Fibroblast of villous mesenchyme (primary cell): Measurements from ENCODE around the gene OTULINL. TPM values are rescaled to one million over a fixed set of nuclear protein-coding genes. Genes with fewer than 3 reads are reported as not detected.

Source experiments
- DNase-seq: peaks from one replicate; pipeline ENCODE4 v3.0.0-alpha.2; 2010; ENCODE audit warnings: low read depth
- H3K4me3 ChIP-seq: 2 replicates; pipeline ENCODE4 v1.5.1; 2011; ENCODE audit warnings: low read depth, mild to moderate bottlenecking, low read length
- total RNA-seq: library from RNA; depleted of rRNA; stranded (reverse); fragments of >200 nt; gene quantifications from 2 replicates; pipeline ENCODE4 v1.2.3, GENCODE V29; 2012
- TF ChIP-seq, protein P1 (sequence below): IDR thresholded peaks from 2 replicates; pipeline ENCODE4 v1.5.1; 2012; ENCODE audit warnings: low read depth, mild to moderate bottlenecking, low read length; ENCODE audit not compliant: insufficient read depth

OTULINL gene
- total RNA-seq, 1 donor: 23.7 TPM

- no peak for DNase-seq
- no peak overlapping the region for H3K4me3 ChIP-seq
- TF ChIP-seq, protein P1, sequence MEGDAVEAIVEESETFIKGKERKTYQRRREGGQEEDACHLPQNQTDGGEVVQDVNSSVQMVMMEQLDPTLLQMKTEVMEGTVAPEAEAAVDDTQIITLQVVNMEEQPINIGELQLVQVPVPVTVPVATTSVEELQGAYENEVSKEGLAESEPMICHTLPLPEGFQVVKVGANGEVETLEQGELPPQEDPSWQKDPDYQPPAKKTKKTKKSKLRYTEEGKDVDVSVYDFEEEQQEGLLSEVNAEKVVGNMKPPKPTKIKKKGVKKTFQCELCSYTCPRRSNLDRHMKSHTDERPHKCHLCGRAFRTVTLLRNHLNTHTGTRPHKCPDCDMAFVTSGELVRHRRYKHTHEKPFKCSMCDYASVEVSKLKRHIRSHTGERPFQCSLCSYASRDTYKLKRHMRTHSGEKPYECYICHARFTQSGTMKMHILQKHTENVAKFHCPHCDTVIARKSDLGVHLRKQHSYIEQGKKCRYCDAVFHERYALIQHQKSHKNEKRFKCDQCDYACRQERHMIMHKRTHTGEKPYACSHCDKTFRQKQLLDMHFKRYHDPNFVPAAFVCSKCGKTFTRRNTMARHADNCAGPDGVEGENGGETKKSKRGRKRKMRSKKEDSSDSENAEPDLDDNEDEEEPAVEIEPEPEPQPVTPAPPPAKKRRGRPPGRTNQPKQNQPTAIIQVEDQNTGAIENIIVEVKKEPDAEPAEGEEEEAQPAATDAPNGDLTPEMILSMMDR: no peak
These were observed 26.6 kb downstream of the OTULINL start for GRCh38 chr5:14608169-14608568.

DNA sequence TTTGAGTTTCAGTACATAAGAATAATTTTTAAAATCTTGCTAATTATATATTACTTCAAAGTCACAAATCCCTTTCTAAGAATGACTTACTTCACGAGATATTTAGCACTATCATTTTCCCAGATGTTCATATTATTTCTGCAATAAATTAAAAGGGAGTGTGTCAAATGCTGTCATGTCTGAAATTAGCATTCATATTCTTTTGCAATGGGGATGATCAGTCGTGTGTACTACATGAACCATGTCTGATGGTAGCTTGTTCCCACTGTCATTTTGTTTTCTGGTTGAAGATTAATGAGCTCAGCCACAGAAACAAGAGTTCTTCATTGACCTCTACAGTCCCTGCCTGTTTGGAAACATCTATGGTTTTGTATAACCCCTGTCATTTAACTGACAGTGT is 30.1 kb downstream of the OTULINL start:
- DNase-seq: no peak
- no peak overlapping the region for H3K4me3 ChIP-seq
- TF ChIP-seq, protein P1: no peak

GRCh38 chr5:14614490-14614889 is 32.9 kb downstream of the OTULINL start:
- TF ChIP-seq, protein P1: no peak
- no peak for DNase-seq
- H3K4me3 ChIP-seq: no peak overlapping the region

DNA sequence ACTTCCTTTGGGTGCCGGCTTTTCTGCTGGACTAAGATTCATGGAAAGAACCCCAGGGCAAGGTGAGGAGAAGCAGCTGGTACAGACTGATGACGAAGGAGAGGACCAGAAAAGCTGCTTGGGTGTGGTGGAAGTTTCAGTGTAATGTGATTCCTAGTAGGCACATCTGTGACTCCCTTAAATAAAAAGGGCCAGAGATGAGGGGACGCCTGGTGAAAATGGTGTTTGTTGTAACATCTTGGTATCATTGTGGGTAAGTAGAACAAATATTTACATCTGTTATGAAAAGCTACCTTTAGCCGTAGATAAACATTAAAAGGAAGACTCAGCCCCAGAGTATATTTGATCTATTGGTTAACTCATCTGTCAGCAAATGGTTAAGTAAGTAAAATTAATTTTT is 33.8 kb downstream of the OTULINL start:
- H3K4me3 ChIP-seq: no peak overlapping the region
- TF ChIP-seq, protein P1: no peak
- no peak for DNase-seq

- TF ChIP-seq, protein P1: no peak
- H3K4me3 ChIP-seq: no peak overlapping the region
- DNase-seq: no peak
These were observed 35.8 kb downstream of the OTULINL start for GRCh38 chr5:14617441-14617840.

- DNase-seq: no peak
- H3K4me3 ChIP-seq: no peak overlapping the region
- TF ChIP-seq, protein P1: no peak
These were observed 45.7 kb downstream of the OTULINL start for GRCh38 chr5:14627270-14627669.

- TF ChIP-seq, protein P1: no peak
- no peak overlapping the region for H3K4me3 ChIP-seq
- DNase-seq: peak; percentile 66
These were observed 46.8 kb downstream of the OTULINL start for GRCh38 chr5:14628346-14628745.
